Stomach (tissue), 4 donors: Measurements from ENCODE around the gene FHOD3.

ENCODE experiments used
- EP300 ChIP-seq: sonication (generic); formaldehyde crosslinking; IDR thresholded peaks from one replicate; pipeline ENCODE4 v1.6.1; 2017; ENCODE audit warnings: antibody characterized with exemption
- TF ChIP-seq, protein P1 (sequence below), 7 experiments: fragments of 450-650 bp in 4 of 7; fragments of 200-600 bp in 3 of 7; sonication (generic) in 3 of 7; IDR thresholded peaks; one replicate each; pipeline ENCODE4 v1.5.1; 2016 to 2019; ENCODE audit warnings: antibody characterized with exemption in 7 of 7, control low read depth in 2 of 7, mild to moderate bottlenecking in 1 of 7

DNA sequence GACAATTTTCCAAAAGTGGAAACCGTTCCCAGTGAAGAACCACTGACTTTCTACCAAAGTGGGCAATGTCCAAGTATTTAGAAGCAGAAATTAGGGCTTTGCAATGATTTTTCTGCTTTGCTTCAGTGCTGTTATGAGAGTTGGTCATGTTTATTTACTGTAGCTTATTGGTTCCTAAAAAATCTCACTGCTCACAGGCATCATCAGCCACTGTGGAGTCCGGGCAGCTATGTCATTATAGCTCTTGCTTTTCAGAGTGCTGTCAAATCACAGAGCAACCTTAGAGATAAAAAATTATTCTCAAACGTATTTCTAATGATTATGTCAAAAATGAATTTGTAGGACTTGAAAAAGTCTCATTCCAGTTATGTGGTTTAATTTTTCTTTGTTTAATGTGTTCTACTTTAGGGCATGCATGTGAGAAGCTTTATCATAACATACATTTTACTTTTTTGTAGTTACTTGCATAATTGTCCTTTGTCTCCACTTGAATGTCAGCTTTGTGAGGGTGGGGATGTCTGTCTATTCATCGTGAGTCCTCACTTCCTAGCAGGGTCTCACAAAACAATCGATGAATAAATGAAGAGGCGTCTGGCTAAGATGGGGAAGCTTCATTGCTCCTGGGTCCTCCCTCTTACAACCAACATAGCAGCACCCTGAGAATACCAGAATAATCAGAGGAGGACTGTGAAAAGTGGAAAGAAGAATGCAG is 413.7 kb downstream of the FHOD3 start:
- TF ChIP-seq, protein P1, sequence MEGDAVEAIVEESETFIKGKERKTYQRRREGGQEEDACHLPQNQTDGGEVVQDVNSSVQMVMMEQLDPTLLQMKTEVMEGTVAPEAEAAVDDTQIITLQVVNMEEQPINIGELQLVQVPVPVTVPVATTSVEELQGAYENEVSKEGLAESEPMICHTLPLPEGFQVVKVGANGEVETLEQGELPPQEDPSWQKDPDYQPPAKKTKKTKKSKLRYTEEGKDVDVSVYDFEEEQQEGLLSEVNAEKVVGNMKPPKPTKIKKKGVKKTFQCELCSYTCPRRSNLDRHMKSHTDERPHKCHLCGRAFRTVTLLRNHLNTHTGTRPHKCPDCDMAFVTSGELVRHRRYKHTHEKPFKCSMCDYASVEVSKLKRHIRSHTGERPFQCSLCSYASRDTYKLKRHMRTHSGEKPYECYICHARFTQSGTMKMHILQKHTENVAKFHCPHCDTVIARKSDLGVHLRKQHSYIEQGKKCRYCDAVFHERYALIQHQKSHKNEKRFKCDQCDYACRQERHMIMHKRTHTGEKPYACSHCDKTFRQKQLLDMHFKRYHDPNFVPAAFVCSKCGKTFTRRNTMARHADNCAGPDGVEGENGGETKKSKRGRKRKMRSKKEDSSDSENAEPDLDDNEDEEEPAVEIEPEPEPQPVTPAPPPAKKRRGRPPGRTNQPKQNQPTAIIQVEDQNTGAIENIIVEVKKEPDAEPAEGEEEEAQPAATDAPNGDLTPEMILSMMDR (IDR thresholded peaks at IDR 0.05): no peak
- TF ChIP-seq EP300: no peak
